GM18951 (cell line): Measurements from ENCODE around the gene SAMHD1.
"Not testable (repeated sequence)": the region's sequence is repeated elsewhere in the genome, so short reads cannot be mapped to it uniquely, and the experiment has no call there.

ENCODE experiments used
- POLR2A ChIP-seq: IDR thresholded peaks from 4 replicates; pipeline ENCODE4 v1.6.1; 2011; ENCODE audit warnings: mild to moderate bottlenecking; ENCODE audit not compliant: insufficient read length, insufficient read depth; ENCODE audit errors: extremely low read depth
- in situ Hi-C: fragments of 300-500 bp; cut with MboI; formaldehyde crosslinking; loops from one replicate; pipeline ENCODE4 v1.12.0; 2022; ENCODE audit warnings: low sequenced_read_pairs, mixed read lengths, inconsistent platforms; ENCODE audit not compliant: unreplicated experiment

The SAMHD1 gene

DNA sequence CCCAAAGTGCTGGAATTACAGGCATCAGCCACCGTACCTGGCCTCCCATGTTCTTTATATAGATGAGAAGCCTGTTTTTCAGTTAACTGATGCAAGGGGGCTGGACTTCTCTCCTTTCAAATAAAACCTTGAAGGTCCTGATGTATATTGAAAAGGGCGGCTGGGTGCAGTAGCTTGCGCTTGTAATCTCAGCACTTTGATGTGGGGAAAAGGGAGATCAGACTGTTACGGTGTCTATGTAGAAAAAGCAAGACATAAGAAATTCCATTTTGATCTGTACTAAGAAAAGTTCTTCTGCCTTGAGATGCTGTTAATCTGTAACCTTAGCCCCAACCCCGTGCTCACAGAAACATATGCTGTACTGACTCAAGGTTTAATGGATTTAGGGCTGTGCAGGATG, 16.1 kb upstream of the SAMHD1 start:
- in situ Hi-C loops: no loop called here
- TF ChIP-seq POLR2A: no peak

DNA sequence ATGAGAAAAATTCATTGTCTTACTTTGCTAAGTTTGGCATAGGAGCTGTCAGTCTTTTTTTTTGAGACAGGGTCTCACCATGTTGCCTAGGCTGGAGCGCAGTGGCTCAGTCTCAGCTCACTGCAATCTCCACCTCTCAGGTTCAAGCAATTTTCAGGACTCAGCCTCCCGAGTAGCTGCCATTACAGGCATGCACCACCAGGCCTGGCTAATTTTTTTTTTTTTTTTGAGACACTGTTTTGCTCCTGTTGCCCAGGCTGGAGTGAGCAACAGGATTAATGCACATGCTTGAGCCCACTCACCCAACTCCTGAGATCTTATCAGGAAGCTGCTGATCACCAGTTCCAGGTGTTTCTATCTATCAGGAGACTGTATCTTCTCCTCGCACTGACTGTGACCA, 15.5 kb upstream of the SAMHD1 start:
- in situ Hi-C loops: not testable (repeated sequence)

DNA sequence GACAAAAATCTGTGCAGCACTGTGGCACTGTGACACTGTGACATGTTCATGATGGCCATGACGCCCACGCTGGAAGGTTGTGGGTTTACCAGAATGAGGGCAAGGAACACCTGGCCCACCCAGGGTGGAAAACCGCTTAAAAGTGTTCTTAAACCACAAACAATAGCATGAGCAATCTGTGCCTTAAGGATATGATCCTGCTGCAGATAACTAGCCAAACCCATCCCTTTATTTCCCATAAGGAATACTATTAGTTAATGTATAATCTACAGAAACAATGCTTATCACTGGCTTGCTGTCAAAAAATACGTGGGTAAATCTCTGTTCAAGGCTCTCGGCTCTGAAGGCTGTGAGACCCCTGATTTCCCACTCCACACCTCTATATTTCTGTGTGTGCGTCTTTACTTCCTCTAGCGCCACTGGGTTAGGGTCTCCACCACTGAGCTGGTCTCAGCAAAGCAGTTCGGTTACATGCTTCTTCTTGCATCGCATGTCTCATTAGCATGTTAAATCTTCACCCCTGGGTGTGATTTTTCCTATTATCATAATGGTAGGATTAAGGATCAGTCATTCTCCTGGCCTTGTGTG, 10.9 kb upstream of the SAMHD1 start:
- in situ Hi-C loops: not testable (repeated sequence)

DNA sequence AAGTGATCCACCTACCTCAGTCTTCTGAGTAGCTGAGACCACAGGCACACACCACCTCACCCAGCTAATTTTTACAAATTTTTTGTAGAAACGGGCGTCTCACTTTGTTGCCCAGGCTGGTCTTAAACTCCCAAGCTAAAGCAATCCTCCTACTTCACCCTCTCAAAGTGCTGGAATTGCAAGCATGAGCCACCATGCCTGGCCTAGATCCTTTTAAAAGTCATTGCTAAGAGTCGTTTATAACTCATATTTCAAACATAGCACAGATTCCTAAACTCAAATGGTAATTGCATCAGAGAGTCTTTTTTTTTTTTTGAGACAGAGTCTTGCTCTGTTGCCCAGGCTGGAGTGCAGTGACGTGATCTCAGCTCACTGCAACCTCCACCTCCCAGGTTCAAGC, 7.7 kb upstream of the SAMHD1 start:
- no peak for TF ChIP-seq POLR2A
- in situ Hi-C loops: no loop called here

DNA sequence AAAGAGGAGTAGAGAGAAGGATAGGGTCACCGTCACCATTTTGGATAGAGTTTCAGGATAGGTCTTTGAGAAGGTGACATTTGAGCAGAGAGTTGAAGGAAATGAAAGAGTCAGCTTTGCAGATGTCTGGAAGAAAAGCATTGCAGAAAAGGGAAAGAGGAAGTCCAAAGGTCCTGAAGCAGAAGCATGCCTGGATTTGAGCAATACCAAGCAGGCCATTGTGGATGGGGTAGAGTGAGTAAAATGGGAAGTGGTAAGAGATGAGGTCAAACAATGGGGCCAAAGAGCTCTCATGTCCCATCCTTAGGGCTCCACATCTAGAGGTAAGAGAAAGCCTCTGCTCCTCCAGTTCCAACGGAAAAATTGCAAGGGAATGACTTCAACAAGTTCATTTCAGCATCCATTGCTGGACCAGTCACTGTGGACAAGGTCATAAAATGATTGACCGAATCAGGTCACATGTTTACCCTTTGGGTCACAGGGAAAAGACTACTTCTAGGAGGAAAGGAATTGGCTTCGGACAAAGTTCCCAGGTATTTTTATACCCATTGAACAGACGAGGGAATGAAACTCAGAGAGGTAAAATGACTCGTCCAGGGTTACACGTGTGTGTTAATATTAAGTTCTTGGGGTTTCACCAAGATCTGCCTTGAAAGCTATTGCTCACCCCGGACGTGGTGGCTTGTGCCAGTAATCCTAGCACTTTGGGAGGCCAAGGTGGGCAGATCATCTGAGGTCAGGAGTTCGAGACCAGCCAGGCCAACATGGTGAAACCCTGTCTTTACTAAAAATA, 6.6 kb upstream of the SAMHD1 start:
- in situ Hi-C loops: no loop called here
- TF ChIP-seq POLR2A: no peak

DNA sequence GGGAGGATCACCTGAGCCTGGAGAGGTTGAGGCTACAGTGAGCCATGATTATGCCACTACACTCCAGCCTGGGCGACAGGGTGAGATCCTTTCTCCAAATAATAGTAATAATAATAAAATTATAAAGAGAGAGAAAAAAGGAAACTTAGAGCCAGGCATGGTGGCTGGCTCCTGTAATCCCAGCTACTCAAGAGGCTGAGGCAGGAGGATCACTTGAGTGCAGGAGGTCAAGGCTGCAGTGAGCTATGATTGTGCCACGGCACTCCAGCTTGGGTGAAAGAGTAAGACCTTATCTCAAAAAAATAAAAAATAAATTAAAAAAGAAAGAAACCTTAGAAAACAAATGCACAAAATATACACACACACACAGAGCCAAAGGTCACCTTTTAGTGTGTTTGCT, 5.2 kb upstream of the SAMHD1 start:
- no peak for TF ChIP-seq POLR2A
- in situ Hi-C loops: no loop called here

DNA sequence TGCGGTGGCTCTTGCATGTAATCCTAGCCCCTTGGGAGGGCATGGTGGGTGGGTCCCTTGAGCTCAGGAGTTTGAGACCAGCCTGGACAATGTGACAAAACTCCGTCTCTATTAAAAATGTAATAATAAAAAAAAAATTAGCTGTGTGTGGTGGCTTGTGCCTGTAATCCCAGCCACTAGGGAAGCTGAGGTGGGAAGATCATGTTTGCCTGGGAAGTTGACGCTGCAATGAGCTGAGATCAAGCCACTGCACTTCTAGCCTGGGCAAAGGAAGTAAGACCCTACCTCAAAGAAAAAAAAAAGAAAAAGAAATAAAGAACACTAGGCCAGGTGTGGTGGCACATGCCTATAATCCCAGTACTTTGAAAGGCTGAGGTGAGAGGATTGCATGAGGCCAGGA, 4.5 kb upstream of the SAMHD1 start:
- in situ Hi-C loops: no loop called here
- TF ChIP-seq POLR2A: no peak

DNA sequence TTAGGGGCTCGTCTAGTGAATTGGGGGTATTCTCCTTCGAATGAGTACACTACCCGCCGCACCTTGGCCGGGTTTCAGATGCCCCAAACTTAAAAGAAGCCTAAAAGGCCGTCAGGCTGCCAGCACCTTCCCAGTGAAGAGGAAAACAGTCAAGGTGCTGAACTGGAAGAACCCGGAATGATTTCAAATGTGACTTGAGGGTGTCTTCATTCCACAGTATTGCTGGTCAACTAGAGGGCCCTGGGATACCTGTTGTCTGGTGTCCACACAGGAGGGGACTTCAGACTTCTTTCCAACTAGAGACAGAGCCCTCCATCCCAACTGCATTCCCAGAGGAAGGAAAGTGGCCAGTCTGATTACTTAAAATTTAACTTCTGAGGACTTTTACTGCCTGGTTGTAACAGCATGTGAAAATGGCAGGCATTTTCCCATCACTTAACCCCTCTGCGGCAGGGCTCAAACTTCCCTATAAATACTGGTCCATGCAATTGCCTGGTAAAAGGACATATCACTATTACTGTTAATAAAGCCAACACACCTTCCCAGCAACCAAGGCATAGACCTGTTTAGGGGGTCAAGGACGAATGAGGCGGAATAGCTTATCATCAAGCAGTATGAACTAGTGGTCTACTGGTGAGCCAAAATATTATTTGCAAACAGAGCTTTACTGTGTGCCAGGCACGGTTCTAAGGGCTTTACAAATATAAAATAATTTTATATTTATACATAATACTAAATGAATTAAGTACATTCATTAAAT, 651 bp upstream of the SAMHD1 start:
- no peak for TF ChIP-seq POLR2A
- in situ Hi-C loops: no loop called here

DNA sequence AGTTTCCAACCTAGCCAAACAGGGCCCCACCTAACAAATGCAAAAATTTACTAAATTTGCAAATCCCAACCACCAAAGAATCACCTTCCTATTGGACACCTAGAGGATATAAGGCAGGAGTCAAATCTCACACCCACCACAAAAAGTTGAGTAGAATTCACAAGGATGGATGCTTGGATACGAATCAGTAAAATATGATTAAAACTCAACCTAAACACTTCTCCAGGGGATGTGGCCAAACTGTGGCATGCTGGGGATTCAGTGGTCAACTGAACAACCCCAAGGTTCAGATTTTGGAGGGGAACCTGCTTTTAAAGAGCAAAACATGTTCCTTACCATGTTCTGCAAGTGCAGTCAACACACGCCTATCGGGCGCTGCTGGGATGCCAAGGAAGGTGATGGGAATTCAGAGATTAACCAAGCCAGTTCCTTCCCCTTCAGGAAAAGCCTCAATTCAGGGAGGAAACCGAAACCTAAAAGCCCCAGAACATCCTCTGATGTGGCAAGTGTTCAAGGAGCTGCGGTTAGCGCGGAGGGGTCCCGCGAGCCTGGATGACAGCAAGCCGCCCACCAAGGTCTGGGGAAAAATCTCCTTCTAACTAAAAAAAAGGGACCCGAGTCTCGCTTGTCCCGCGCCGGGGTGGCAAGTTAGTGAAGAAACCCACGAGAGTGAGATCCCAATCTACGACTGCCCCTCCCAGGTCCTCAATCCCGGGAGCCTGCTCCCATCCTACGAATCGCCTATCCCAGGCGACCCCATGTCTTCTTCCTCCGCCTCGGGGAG, 902 bp downstream of the SAMHD1 start:
- in situ Hi-C loops: no loop called here
- TF ChIP-seq POLR2A: peak; percentile 36

DNA sequence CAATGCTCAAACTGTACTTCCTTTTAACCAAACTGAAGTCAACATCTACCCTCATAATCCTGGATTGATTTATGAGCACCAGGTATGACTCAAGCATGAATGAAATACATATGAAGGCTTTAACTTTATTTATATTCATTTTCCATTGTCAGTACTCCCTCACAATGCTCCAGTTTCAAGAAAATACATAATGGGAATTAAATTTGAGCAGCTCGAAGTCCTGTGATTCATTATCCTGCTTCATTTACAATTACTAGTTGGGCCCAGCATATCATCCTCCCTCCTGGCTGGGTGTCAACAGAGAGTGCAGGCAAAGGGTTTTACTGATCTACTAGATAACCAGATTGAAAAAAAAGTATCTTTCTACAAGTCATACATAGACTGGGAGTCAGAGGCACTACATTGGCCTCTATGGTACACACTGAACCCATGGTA, 10.1 kb downstream of the SAMHD1 start:
- no peak for TF ChIP-seq POLR2A
- in situ Hi-C loops: no loop called here

DNA sequence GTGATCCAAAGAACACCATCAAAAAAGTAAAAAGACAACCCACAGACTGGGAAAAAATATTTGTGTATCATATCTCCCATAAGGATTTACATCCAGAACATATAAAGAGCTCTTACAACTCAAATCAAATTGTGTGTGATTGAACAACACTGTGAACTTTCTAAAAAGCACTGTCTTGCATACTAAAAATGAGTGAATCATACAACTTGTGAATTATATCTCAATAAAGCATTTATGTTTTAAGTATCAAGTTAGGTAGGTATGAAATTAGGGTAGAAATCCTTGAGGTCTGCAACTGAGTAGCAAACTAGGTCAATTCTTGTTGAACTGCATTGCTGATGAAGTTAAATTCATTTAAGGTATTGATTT, 14.1 kb downstream of the SAMHD1 start:
- TF ChIP-seq POLR2A: no peak
- in situ Hi-C loops: no loop called here

DNA sequence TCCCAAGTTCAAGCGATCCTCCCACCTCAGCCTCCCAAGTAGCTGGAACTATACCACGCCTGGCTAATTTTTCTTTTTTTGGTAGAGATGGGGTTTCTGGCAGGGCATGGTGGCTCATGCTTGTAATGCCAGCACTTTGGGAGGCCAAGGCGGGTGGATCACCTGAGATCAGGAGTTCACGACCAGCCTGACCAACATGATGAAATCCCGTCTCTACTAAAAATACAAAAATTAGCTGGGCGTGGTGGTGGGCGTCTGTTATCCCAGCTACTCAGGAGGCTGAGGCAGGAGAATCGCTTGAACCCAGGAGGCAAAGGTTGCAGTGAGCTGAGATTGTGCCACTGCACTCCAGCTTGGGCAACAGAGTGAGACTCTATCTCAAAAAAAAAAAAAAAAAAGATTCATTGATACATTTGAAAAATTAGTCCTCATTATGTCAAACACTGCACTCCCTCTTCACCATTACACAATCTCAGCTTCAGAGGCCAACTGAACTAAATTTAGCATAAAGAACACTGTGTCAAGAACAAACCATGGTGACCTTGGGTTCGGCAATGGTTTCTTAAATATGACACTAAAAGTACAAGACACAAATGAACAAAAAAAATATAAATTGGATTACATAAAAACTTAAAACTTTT, 14.6 kb downstream of the SAMHD1 start:
- in situ Hi-C loops: not testable (repeated sequence)

DNA sequence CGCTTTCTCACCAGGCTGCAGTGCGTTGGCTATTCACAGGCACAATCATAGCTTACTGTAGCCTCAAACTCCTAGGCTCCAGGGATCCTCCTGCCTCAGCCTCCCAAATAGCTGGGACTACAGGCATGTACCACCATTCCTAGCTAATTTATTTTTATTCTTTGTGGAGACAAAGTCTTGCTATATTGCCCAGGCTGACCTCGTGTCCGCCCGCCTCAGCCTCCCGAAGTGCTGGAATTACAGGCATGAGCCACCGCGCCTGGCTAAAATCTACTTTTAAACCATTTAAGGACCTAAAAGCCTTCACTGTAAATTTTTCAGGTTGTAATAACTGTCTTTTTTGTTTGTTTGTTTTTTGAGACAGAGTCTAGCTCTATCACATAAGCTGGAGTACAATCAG, 15.2 kb downstream of the SAMHD1 start:
- in situ Hi-C loops: no loop called here
- TF ChIP-seq POLR2A: no peak

DNA sequence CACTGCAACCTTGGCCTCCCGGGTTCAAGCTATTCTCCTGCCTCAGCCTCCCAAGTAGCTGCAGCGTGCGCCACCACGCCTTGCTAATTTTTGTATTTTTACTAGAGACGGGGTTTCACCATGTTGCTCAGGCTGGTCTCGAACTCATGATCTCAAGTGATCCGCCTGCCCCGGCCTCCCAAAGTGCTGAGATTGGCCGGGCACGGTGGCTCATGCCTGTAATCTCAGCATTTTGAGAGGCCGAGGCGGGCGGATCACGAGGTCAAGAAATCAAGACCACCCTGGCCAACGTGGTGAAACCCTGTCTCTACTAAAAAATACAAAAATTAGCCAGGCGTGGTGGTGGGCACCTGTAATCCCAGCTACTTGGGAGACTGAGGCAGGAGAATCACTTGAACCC, 17.9 kb downstream of the SAMHD1 start:
- in situ Hi-C loops: not testable (repeated sequence)
